ENCODE measurements around the gene SH2D2A.

Gene SH2D2A

GRCh38 chr1:156822680-156823079 lies 6.0 kb upstream of the SH2D2A start:
- no peak for DNase-seq

GRCh38 chr1:156821801-156822200 lies 5.2 kb upstream of the SH2D2A start:
- no peak for DNase-seq

- no peak for DNase-seq
Observed at GRCh38 chr1:156815961-156816422, 656 bp downstream of the SH2D2A start.

- DNase-seq, result no peak
Observed at GRCh38 chr1:156815307-156815826, 1.3 kb downstream of the SH2D2A start.

- no peak for DNase-seq
Observed at GRCh38 chr1:156814571-156815260, 1.9 kb downstream of the SH2D2A start.

GRCh38 chr1:156813750-156814570 lies 2.7 kb downstream of the SH2D2A start:
- DNase-seq, result peak in 3 of 4 experiments; percentile 28 to 57 (median 42)

GRCh38 chr1:156813298-156813697 lies 3.4 kb downstream of the SH2D2A start:
- no peak for DNase-seq

- no peak for DNase-seq
Observed at GRCh38 chr1:156812293-156812990, 4.2 kb downstream of the SH2D2A start.

- DNase-seq, result no peak
Observed at GRCh38 chr1:156811168-156811567, 5.5 kb downstream of the SH2D2A start.

GRCh38 chr1:156809711-156810366 lies 6.8 kb downstream of the SH2D2A start:
- DNase-seq, result no peak

- no peak for DNase-seq
Observed at GRCh38 chr1:156809281-156809680, 7.4 kb downstream of the SH2D2A start.

GRCh38 chr1:156808186-156809030 lies 8.2 kb downstream of the SH2D2A start:
- no peak for DNase-seq

- DNase-seq, result no peak
Observed at GRCh38 chr1:156807627-156808026, 9.0 kb downstream of the SH2D2A start.

- no peak for DNase-seq
Observed at GRCh38 chr1:156806512-156807440, 9.9 kb downstream of the SH2D2A start.

GRCh38 chr1:156805766-156806511 lies 10.7 kb downstream of the SH2D2A start:
- DNase-seq, result no peak

- DNase-seq, result no peak
Observed at GRCh38 chr1:156804572-156805243, 11.9 kb downstream of the SH2D2A start.

GRCh38 chr1:156804026-156804425 lies 12.6 kb downstream of the SH2D2A start:
- no peak for DNase-seq

- no peak for DNase-seq
Observed at GRCh38 chr1:156803086-156803851, 13.4 kb downstream of the SH2D2A start.

Data from activated naive CD4-positive, alpha-beta T cell (primary cell).